GM12892 (cell line): Measurements from ENCODE around the gene CDC42EP4.

ENCODE experiments used
- POLR2A ChIP-seq: IDR thresholded peaks from 2 replicates; pipeline ENCODE4 v1.6.1; 2011; ENCODE audit warnings: low read depth, low read length, control low read depth
- POLR2AphosphoS5 ChIP-seq: IDR thresholded peaks from 2 replicates; pipeline ENCODE4 v1.6.1; 2011; ENCODE audit warnings: low read depth, low read length, control low read depth

DNA sequence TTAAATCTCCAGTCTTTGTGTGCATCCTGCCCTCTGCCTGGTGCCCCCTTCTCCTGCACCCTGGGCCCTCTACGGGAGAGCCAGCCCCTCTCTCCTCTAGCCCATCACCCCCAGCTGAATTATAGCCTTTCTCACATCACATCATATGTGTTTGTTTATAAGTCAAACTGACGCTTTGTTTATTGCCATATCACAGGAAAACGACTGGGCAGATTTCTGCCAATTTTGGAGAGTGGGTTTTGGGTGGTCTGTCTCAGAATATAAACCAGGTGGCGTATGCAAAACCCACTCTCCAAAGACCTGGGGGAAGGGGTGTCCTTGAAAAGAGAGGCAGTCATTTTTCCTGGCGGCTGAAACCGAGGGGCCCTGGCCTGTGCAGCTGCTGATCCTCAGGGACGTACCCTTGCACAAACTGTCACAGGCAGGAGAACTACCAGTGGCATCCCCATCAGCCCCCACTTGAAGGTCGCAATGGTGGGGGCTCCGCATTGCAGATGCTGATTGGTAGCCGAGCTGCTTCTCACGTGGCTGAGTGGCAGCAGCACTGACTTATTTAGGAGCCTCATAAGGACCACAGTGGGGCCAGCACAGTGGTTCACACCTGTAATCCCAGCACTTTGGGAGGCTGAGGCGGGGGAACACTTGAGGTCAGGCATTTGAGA is 34.8 kb upstream of the CDC42EP4 start:
- TF ChIP-seq POLR2A (no peak), POLR2AphosphoS5 (no peak)
